Measurements from ENCODE around the gene OSBPL9. TPM values are rescaled to one million over a fixed set of nuclear protein-coding genes. Genes with fewer than 3 reads are reported as not detected.

OSBPL9 gene
- total RNA-seq, 3 donors from 2014 or later, result 44.2 to 51.5 (median 50.7) TPM

DNA sequence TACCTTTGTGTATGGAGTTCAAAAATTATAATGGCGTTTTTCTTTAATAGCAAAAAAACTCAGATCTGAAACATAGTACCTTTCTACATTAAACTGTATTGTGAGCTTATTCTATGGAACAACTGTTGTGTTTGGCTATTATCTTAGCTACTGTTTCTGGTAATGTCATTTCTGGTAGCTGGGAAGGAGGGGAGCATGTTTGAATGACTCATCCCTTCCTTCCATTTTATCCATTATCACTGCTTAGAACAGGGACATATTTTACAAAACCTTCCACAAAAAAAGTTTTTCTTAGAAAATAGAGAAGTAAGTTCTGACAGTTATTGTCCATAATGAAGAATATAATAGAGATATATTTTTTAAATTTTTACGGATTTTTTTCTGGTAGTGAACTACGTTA lies 133.3 kb downstream of the OSBPL9 start:
- H3K36me3 ChIP-seq (ENCODE audit: low read depth), result no peaks in the 10 kb centered on the region
- no peaks in the 10 kb centered on the region for H3K4me1 ChIP-seq (ENCODE audit: low read depth)
- ATAC-seq (no peak), DNase-seq (no peak)
- H3K9me3 ChIP-seq, result no peaks in the 10 kb centered on the region
- TF ChIP-seq, protein P1, sequence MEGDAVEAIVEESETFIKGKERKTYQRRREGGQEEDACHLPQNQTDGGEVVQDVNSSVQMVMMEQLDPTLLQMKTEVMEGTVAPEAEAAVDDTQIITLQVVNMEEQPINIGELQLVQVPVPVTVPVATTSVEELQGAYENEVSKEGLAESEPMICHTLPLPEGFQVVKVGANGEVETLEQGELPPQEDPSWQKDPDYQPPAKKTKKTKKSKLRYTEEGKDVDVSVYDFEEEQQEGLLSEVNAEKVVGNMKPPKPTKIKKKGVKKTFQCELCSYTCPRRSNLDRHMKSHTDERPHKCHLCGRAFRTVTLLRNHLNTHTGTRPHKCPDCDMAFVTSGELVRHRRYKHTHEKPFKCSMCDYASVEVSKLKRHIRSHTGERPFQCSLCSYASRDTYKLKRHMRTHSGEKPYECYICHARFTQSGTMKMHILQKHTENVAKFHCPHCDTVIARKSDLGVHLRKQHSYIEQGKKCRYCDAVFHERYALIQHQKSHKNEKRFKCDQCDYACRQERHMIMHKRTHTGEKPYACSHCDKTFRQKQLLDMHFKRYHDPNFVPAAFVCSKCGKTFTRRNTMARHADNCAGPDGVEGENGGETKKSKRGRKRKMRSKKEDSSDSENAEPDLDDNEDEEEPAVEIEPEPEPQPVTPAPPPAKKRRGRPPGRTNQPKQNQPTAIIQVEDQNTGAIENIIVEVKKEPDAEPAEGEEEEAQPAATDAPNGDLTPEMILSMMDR (IDR thresholded peaks at IDR 0.05), result no peak
- intact Hi-C loops (cut with DNase I, micrococcal nuclease), result no loop called here
- no peak overlapping the region for H3K4me3 ChIP-seq

DNA sequence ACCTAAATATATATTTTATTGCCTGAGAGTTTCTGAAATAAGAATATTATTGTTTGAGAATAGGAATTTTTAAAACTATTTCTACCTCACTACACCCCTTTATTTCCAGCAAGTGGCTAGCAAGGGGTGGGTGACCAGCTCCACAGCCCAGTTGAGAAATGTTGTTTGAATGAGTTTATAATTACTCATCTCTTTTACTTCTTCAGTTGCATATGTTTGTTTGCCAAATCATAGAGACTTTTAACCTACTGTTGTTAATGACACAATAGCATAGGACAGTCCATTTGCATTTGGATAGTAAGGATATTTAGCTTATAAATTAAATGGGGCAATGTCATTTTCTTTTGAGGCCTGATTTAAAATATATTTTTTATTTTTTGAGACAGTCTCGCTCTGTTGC lies 133.8 kb downstream of the OSBPL9 start:
- TF ChIP-seq, protein P1 (IDR thresholded peaks at IDR 0.05), result no peak
- H3K36me3 ChIP-seq (ENCODE audit: low read depth), result no peaks in the 10 kb centered on the region
- no peak for DNase-seq
- H3K4me3 ChIP-seq, result no peak overlapping the region
- no peaks in the 10 kb centered on the region for H3K4me1 ChIP-seq (ENCODE audit: low read depth)
- no peaks in the 10 kb centered on the region for H3K9me3 ChIP-seq
- intact Hi-C loops (cut with DNase I, micrococcal nuclease), result no loop called here
- no peak for ATAC-seq

DNA sequence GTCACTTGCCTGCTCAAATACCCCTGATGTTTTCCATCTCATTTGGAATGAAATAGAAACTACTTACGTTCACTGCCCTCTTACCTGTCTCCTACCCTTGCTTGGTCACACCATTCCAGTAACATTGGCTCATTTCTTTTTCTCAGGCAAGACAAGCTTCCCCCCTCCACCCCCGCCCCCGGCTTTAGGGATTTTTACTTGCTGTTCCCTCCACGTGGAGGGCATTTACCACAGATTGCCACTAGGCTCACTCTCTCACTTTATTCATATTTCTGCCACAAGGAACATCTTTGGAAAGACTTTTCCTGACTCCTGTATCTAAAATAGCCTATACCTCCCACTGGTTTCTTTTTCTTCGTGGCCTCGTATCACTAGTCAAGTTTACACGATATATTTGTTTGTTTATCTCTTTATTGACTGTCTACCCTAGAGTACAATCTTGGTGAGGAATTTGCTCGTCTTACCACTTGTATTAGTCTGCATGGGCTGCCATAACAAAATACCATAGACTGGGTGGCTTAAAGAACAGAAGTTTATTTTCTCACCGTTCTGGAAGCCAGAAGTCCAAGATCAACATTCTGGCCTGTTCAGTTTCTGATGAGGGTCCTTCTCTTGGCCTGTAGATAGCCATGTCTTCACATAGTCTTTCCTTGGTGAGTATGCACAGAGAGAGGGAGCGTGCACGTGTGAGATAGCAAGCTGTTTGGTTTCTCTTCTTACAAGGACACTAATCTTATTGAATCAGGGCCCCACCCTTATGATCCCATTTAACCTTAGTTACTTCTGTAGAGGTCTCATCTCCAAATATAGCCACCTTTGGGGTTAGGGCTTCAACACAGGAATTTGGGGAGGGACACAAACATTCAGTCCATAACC lies 135.4 kb downstream of the OSBPL9 start:
- DNase-seq (no peak), ATAC-seq (no peak)
- intact Hi-C loops (cut with DNase I, micrococcal nuclease), result no loop called here
- Histone ChIP-seq H3K36me3 (ENCODE audit: low read depth) (no peaks in the 10 kb centered on the region), H3K9me3 (no peaks in the 10 kb centered on the region), H3K4me1 (ENCODE audit: low read depth) (no peaks in the 10 kb centered on the region), H3K4me3 (no peak overlapping the region)
- TF ChIP-seq, protein P1 (IDR thresholded peaks at IDR 0.05), result no peak

DNA sequence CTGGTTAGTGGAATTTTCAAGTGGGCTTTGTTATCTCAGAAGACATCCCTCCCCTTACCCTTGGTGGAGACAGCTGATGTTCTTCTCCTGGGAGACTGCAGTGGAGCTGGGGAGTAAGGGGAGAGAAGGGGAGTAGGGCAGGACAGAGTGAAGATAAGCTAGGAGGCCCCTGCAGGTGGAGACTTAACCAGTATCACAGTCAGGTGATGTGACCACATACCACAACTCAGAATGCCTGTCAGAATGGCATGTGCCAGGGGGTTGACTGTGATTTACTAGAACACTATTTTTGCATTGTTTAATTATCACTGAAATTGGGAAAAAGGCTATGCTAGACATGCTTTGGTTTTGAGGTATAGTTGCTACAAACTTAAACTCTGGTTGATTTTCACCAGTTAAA lies 137.1 kb downstream of the OSBPL9 start:
- no peaks in the 10 kb centered on the region for H3K9me3 ChIP-seq
- DNase-seq (no peak), ATAC-seq (no peak)
- H3K4me3 ChIP-seq, result no peak overlapping the region
- TF ChIP-seq, protein P1 (IDR thresholded peaks at IDR 0.05), result no peak
- H3K4me1 ChIP-seq (ENCODE audit: low read depth), result no peaks in the 10 kb centered on the region
- intact Hi-C loops (cut with DNase I, micrococcal nuclease), result no loop called here
- no peaks in the 10 kb centered on the region for H3K36me3 ChIP-seq (ENCODE audit: low read depth)

DNA sequence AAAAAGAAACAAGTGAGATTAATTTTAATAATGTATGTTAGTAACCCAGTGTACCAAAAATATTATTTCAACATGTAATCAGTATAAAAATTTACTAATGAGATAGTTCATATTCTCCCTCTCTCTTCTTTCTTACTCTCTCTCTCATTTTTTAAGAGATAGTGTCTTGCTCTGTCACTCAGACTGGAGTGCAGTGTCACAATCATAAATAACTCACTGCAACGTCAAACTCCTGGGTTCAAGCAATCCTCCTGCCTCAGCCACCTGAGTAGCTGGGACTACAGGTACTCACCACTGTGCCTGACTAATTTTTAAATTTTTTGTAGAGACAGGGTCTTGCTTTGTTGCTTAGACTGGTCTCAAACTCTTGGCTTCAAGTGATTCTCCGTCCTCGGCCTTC lies 137.8 kb downstream of the OSBPL9 start:
- intact Hi-C loops (cut with DNase I, micrococcal nuclease), result no loop called here
- ATAC-seq (no peak), DNase-seq (no peak)
- TF ChIP-seq, protein P1 (IDR thresholded peaks at IDR 0.05), result no peak
- Histone ChIP-seq H3K4me1 (ENCODE audit: low read depth) (no peaks in the 10 kb centered on the region), H3K4me3 (no peak overlapping the region), H3K36me3 (ENCODE audit: low read depth) (no peaks in the 10 kb centered on the region), H3K9me3 (no peaks in the 10 kb centered on the region)
